ENCODE data around the gene STOX2. TPM values are rescaled to one million over a fixed set of nuclear protein-coding genes. Genes with fewer than 3 reads are reported as not detected.

Gene STOX2
- total and polyA plus RNA-seq, 10 of the 15 experiments (the other 5 are each of a cell fraction or from before 2014, with no cell fraction given) = 0.01 to 1.2 (median 0.18) TPM; not detected in 4

DNA sequence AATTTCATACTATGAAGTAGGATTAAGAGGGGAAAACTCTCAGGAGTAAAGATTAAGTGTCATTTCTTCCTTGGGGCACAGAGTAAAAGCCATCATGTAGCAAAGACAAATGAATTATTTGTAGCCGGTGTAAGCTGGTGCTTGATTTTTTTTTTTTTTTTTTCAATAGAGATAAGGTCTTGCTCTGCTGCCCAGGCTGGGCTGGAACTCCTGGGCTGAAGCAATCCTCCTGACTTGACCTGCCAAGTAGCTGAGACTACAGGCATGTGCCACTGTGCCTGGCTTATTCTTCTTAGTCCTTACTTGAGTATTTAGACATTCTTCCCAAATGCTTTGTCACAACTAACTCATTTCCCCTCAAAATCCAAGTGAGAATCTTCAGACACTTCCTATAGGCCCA lies 125.7 kb downstream of the STOX2 start:
- BruUV-seq (replicated peaks) = no TSS peak
- Histone ChIP-seq H3K4me3 (no peak overlapping the region), H3K27ac (ENCODE audit: control insufficient read depth, insufficient read depth) (no peak overlapping the region), H3K9ac (ENCODE audit: control insufficient read depth, insufficient read depth, low read length) (no peak overlapping the region), H3K36me3 (ENCODE audit: control insufficient read depth in 2 of 2, insufficient read depth in 2 of 2, low read length in 1 of 2) (no peaks in the 10 kb centered on the region), H3K4me1 (ENCODE audit: control insufficient read depth, insufficient read depth, low read length) (no peaks in the 10 kb centered on the region), H3K9me3 (replicated peaks; ENCODE audit: control insufficient read depth, insufficient read depth, low read length) (no peaks in the 10 kb centered on the region), H4K20me1 (ENCODE audit: control insufficient read depth, insufficient read depth) (no peaks in the 10 kb centered on the region), H3K4me2 (ENCODE audit: control insufficient read depth, insufficient read depth) (no peak overlapping the region), H2AFZ (ENCODE audit: control insufficient read depth, low read depth, low read length) (no peak overlapping the region), H3K79me2 (ENCODE audit: control insufficient read depth, insufficient read depth, low read length) (no peaks in the 10 kb centered on the region), H3K27me3 (replicated peaks in 1 of 2; ENCODE audit: control insufficient read depth in 2 of 2, insufficient read depth in 2 of 2, low read length in 1 of 2) (peaks cover 0 to 2% of the 10 kb centered on the region in 2 experiments; a peak in 3 of 4 replicates)
- 100% methylated on average over 1 of the region's 1 CpG for WGBS (ENCODE audit: insufficient coverage, insufficient replicate concordance, low lambda C conversion rate, missing lambda C conversion rate)
- DNase-seq (ENCODE audit: low read depth, low spot score) (no peak), ATAC-seq (no peak), FAIRE-seq (no peak)
- ChIA-PET CTCF (no interaction called here), SMC1A (ENCODE audit: uncharacterized antibody, unreplicated experiment) (no interaction called here), RAD21 (ENCODE audit: unreplicated experiment) (no interaction called here), POLR2A (no interaction called here)
- in situ Hi-C loops (cut with MboI) (no loop called here), intact Hi-C loops (cut with micrococcal nuclease; ENCODE audit: unreplicated experiment) (no loop called here)
- TF ChIP-seq, protein P1, sequence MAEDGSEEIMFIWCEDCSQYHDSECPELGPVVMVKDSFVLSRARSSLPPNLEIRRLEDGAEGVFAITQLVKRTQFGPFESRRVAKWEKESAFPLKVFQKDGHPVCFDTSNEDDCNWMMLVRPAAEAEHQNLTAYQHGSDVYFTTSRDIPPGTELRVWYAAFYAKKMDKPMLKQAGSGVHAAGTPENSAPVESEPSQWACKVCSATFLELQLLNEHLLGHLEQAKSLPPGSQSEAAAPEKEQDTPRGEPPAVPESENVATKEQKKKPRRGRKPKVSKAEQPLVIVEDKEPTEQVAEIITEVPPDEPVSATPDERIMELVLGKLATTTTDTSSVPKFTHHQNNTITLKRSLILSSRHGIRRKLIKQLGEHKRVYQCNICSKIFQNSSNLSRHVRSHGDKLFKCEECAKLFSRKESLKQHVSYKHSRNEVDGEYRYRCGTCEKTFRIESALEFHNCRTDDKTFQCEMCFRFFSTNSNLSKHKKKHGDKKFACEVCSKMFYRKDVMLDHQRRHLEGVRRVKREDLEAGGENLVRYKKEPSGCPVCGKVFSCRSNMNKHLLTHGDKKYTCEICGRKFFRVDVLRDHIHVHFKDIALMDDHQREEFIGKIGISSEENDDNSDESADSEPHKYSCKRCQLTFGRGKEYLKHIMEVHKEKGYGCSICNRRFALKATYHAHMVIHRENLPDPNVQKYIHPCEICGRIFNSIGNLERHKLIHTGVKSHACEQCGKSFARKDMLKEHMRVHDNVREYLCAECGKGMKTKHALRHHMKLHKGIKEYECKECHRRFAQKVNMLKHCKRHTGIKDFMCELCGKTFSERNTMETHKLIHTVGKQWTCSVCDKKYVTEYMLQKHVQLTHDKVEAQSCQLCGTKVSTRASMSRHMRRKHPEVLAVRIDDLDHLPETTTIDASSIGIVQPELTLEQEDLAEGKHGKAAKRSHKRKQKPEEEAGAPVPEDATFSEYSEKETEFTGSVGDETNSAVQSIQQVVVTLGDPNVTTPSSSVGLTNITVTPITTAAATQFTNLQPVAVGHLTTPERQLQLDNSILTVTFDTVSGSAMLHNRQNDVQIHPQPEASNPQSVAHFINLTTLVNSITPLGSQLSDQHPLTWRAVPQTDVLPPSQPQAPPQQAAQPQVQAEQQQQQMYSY (CRISPR knock-in tag; IDR thresholded peaks at IDR 0.05) = no peak
- TF ChIP-seq SMAD1 (IDR thresholded peaks at IDR 0.05; ENCODE audit: low read depth, partially characterized antibody) (no peak), ZZZ3 (IDR thresholded peaks at IDR 0.05; ENCODE audit: control insufficient read depth, insufficient read length, low read depth) (no peak), CBFB (IDR thresholded peaks at IDR 0.05; ENCODE audit: low read depth) (no peak), YBX1 (IDR thresholded peaks at IDR 0.05) (no peak), BMI1 (IDR thresholded peaks at IDR 0.05; ENCODE audit: borderline replicate concordance) (no peak), MYC (IDR thresholded peaks at IDR 0.05; ENCODE audit: insufficient read depth, insufficient read length, insufficient replicate concordance, low read length, severe bottlenecking) (no peak), TCF12 (IDR thresholded peaks at IDR 0.05; ENCODE audit: low read depth, low read length) (no peak), DPF2 (IDR thresholded peaks at IDR 0.05) (no peak), NFYB (IDR thresholded peaks at IDR 0.05; ENCODE audit: insufficient read depth, low read depth, low read length) (no peak), FOXM1 (IDR thresholded peaks at IDR 0.05; ENCODE audit: low read depth, low read length) (no peak), CBX3 (IDR thresholded peaks at IDR 0.05; ENCODE audit: borderline replicate concordance, low read depth) (no peak)
- TF ChIP-seq, protein P2, sequence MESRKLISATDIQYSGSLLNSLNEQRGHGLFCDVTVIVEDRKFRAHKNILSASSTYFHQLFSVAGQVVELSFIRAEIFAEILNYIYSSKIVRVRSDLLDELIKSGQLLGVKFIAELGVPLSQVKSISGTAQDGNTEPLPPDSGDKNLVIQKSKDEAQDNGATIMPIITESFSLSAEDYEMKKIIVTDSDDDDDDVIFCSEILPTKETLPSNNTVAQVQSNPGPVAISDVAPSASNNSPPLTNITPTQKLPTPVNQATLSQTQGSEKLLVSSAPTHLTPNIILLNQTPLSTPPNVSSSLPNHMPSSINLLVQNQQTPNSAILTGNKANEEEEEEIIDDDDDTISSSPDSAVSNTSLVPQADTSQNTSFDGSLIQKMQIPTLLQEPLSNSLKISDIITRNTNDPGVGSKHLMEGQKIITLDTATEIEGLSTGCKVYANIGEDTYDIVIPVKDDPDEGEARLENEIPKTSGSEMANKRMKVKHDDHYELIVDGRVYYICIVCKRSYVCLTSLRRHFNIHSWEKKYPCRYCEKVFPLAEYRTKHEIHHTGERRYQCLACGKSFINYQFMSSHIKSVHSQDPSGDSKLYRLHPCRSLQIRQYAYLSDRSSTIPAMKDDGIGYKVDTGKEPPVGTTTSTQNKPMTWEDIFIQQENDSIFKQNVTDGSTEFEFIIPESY (IDR thresholded peaks at IDR 0.05) = no peak
- TF ChIP-seq, protein P3, sequence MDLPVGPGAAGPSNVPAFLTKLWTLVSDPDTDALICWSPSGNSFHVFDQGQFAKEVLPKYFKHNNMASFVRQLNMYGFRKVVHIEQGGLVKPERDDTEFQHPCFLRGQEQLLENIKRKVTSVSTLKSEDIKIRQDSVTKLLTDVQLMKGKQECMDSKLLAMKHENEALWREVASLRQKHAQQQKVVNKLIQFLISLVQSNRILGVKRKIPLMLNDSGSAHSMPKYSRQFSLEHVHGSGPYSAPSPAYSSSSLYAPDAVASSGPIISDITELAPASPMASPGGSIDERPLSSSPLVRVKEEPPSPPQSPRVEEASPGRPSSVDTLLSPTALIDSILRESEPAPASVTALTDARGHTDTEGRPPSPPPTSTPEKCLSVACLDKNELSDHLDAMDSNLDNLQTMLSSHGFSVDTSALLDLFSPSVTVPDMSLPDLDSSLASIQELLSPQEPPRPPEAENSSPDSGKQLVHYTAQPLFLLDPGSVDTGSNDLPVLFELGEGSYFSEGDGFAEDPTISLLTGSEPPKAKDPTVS (IDR thresholded peaks at IDR 0.05; ENCODE audit: low read depth, low read length) = no peak
- TF ChIP-seq, protein P4, sequence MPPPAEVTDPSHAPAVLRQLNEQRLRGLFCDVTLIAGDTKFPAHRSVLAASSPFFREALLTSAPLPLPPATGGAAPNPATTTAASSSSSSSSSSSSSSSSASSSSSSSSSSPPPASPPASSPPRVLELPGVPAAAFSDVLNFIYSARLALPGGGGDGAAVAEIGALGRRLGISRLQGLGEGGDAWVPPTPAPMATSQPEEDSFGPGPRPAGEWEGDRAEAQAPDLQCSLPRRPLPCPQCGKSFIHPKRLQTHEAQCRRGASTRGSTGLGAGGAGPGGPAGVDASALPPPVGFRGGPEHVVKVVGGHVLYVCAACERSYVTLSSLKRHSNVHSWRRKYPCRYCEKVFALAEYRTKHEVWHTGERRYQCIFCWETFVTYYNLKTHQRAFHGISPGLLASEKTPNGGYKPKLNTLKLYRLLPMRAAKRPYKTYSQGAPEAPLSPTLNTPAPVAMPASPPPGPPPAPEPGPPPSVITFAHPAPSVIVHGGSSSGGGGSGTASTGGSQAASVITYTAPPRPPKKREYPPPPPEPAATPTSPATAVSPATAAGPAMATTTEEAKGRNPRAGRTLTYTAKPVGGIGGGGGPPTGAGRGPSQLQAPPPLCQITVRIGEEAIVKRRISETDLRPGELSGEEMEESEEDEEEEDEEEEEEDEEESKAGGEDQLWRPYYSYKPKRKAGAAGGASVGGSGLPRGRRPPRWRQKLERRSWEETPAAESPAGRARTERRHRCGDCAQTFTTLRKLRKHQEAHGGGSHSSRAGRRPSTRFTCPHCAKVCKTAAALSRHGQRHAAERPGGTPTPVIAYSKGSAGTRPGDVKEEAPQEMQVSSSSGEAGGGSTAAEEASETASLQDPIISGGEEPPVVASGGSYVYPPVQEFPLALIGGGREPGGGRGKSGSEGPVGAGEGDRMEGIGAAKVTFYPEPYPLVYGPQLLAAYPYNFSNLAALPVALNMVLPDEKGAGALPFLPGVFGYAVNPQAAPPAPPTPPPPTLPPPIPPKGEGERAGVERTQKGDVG (CRISPR knock-in tag; IDR thresholded peaks at IDR 0.05) = no peak

Measured in GM12878 (cell line).